Pons (tissue), 1 donor: ENCODE data around the gene NUP214.

Experiments
- DNase-seq: peaks from one replicate; pipeline ENCODE4 v3.0.0-alpha.2; 2016; ENCODE audit warnings: low spot score

NUP214 gene

DNA sequence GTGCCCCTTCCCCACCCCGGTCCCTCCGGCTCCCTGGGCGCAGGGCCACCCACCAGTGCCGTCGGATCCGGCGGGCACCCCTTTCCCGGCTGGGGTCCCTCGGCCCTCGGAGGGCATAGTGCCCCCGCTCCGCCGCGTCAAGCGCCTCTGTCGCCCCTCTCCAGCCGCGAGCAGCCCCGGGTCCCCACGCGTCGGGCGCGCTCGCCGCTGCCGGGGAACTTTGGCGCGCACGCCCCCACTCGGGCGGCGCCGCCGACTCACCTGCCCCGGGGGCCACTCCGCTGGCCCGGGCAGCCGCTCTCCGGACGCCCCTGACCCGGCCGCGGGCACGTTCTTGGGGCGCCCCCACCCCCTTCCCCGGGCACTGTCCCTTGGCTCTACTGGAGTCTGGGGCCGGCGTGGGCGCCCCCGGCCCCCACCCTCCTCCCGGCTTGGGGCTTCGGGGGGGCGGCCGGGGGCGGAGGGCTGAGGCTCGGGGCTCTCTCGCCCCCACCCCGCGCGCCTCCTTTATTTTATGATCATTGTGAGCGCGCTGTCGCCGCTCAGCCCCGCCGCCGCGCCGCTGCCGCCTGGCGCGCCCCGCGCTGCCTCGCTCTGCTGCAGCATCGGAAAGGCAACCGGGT lies 152.0 kb downstream of the NUP214 start:
- DNase-seq = no peak

- DNase-seq = peak; percentile 89
Measured at GRCh38 chr9:131277910-131278701, 152.7 kb downstream of the NUP214 start.

GRCh38 chr9:131278702-131279111 lies 153.3 kb downstream of the NUP214 start:
- DNase-seq = no peak

- no peak for DNase-seq
Measured at GRCh38 chr9:131279196-131279862, 153.9 kb downstream of the NUP214 start.

DNA sequence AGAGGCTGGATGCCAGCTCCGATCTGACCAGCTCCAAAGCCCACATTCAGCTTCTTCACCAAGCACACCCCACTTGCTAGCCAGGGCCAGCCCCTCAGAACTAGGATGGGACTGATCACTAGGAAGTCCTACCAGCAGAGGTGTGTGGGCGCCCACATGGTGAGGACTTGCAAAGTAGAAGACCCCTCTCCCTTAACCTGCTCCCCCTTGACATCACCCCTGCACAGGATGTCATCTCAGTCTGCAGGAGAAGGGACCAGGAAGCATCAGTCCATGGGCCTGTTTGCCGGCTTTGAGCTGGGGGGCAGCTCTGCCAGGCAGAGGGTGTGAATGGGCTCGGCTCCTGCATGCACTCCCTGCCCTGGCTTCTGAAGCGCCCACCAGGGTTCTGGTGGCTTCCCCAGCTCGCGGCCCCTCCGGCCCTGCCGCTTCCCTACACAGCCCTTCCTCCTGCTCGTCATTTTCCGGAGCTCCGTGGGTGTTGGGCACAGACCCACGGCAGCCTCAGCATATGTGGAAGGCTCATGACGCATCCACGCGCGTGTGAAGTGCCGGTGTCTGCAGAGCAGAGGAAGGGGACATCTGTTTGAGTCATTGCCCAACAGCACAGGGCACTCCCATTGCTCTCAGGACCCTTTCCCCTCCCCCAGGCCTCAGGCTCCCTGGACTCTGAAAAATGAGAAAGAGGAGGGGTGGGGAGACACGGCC lies 154.6 kb downstream of the NUP214 start:
- DNase-seq = no peak

DNA sequence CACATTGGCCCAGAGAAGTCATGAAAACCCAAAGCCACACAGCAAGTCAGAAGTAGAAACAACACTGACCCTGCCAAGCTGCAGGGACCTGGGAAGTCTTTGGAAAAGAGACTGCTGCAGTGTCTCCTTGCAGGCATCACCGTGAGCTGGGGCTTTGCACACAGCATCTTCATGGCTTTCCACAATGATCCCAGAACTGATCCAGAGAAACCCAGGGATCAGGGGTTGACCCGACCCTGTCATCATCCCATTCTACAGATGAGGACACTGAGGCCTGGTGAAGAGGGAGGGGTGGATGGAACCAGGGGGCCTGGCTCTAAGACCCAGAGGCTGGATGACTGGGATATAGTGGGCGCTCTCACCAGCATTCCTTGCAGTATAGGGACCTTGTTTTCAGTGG lies 155.3 kb downstream of the NUP214 start:
- DNase-seq = no peak

- no peak for DNase-seq
Measured at GRCh38 chr9:131281119-131281965, 156.0 kb downstream of the NUP214 start.

DNA sequence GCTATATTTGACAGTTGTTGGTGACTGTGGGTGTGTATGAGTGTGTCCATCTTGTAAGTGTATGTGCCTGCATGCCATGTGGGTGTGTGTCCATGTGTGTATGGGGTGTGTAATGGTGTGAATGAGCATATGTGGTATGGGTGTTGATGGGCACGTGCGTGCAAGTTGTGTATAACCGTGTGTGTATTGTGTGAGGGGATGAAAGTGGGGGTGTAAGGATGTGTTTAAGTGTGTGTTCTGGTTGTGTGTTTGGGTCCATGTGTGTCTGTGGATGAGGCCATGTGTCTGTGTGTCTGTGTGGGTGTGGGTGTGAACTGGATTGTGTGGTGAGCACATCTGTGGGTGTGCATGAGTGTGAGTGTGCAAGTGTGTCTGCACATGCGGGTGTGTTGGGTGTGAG lies 156.8 kb downstream of the NUP214 start:
- no peak for DNase-seq

- DNase-seq = no peak
Measured at GRCh38 chr9:131282688-131283422, 157.5 kb downstream of the NUP214 start.
